ENCODE measurements around the gene PTPRN2. TPM values are rescaled to one million over a fixed set of nuclear protein-coding genes. Genes with fewer than 3 reads are reported as not detected.

The PTPRN2 gene
- total RNA-seq, 1 experiment from 2014 or later: 1.1 TPM

GRCh38 chr7:158246272-158246959, 341.2 kb downstream of the PTPRN2 start:
- Histone ChIP-seq H3K27ac (ENCODE audit: low read length) (no peak overlapping the region), H3K9me3 (ENCODE audit: control insufficient read depth, insufficient read depth, low read depth, low read length) (no peaks in the 10 kb centered on the region), H3K27me3 (ENCODE audit: control insufficient read depth, insufficient read depth, low read length) (peaks cover 4% of the 10 kb centered on the region; the same call in 1 of the 2 replicates), H3K4me1 (ENCODE audit: control insufficient read depth, insufficient read depth, low read length) (no peaks in the 10 kb centered on the region), H3K36me3 (ENCODE audit: control insufficient read depth, insufficient read depth, low read length) (no peaks in the 10 kb centered on the region), H3K4me3 (ENCODE audit: low read depth in 2 of 2, low read length in 2 of 2) (no peak overlapping the region)
- ChIA-PET POLR2A (no interaction called here), CTCF (no interaction called here)
- DNase-seq (ENCODE audit: low read depth, low spot score) (no peak), ATAC-seq (no peak)
- TF ChIP-seq SIN3A (IDR thresholded peaks at IDR 0.05; ENCODE audit: borderline replicate concordance, insufficient read depth, low read depth, low read length) (no peak), POLR2AphosphoS5 (IDR thresholded peaks at IDR 0.05; ENCODE audit: low read depth, low read length) (no peak), TCF7L2 (IDR thresholded peaks at IDR 0.05; ENCODE audit: low read depth, low read length) (no peak), REST (IDR thresholded peaks at IDR 0.05; ENCODE audit: insufficient read depth in 1 of 2, low read depth in 2 of 2, low read length in 1 of 2) (no peak)
- TF ChIP-seq, protein P1, sequence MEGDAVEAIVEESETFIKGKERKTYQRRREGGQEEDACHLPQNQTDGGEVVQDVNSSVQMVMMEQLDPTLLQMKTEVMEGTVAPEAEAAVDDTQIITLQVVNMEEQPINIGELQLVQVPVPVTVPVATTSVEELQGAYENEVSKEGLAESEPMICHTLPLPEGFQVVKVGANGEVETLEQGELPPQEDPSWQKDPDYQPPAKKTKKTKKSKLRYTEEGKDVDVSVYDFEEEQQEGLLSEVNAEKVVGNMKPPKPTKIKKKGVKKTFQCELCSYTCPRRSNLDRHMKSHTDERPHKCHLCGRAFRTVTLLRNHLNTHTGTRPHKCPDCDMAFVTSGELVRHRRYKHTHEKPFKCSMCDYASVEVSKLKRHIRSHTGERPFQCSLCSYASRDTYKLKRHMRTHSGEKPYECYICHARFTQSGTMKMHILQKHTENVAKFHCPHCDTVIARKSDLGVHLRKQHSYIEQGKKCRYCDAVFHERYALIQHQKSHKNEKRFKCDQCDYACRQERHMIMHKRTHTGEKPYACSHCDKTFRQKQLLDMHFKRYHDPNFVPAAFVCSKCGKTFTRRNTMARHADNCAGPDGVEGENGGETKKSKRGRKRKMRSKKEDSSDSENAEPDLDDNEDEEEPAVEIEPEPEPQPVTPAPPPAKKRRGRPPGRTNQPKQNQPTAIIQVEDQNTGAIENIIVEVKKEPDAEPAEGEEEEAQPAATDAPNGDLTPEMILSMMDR (IDR thresholded peaks at IDR 0.05): no peak
- no TSS peak for BruUV-seq (replicated peaks)
- intact Hi-C loops (cut with micrococcal nuclease; ENCODE audit: unreplicated experiment) (no loop called here), in situ Hi-C loops (cut with HindIII; ENCODE audit: low pct_unique_long_range_greater_than_20kb, low sequenced_read_pairs) (no loop called here)

DNA sequence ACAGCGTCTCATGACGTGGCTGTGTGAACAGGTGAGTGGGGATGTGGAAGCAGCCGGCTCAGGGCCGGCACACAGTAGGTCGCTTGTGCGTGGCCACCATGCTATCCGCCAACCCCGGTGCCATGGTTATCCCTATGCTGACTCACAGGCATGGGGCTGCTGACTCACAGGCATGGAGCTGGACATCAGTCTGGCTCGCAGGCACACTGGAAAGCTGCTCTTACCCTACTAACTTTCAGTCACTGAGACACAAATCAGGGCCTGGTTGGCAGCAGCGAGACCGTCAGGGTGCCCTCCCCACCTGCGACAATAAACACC, 341.9 kb downstream of the PTPRN2 start:
- TF ChIP-seq, protein P1 (IDR thresholded peaks at IDR 0.05): no peak
- TF ChIP-seq TCF7L2 (IDR thresholded peaks at IDR 0.05; ENCODE audit: low read depth, low read length) (no peak), REST (IDR thresholded peaks at IDR 0.05; ENCODE audit: insufficient read depth in 1 of 2, low read depth in 2 of 2, low read length in 1 of 2) (no peak), POLR2AphosphoS5 (IDR thresholded peaks at IDR 0.05; ENCODE audit: low read depth, low read length) (no peak), SIN3A (IDR thresholded peaks at IDR 0.05; ENCODE audit: borderline replicate concordance, insufficient read depth, low read depth, low read length) (no peak)
- Histone ChIP-seq H3K4me1 (ENCODE audit: control insufficient read depth, insufficient read depth, low read length) (no peaks in the 10 kb centered on the region), H3K27ac (ENCODE audit: low read length) (no peak overlapping the region), H3K9me3 (ENCODE audit: control insufficient read depth, insufficient read depth, low read depth, low read length) (no peaks in the 10 kb centered on the region), H3K27me3 (ENCODE audit: control insufficient read depth, insufficient read depth, low read length) (peaks cover 4% of the 10 kb centered on the region; the same call in 1 of the 2 replicates), H3K36me3 (ENCODE audit: control insufficient read depth, insufficient read depth, low read length) (no peaks in the 10 kb centered on the region), H3K4me3 (ENCODE audit: low read depth in 2 of 2, low read length in 2 of 2) (no peak overlapping the region)
- in situ Hi-C loops (cut with HindIII; ENCODE audit: low pct_unique_long_range_greater_than_20kb, low sequenced_read_pairs): no loop called here
- DNase-seq (ENCODE audit: low read depth, low spot score) (no peak), ATAC-seq (no peak)
- POLR2A ChIA-PET: no interaction called here
- intact Hi-C loops (cut with micrococcal nuclease; ENCODE audit: unreplicated experiment): no loop called here
- BruUV-seq (replicated peaks): no TSS peak
- CTCF ChIA-PET: no interaction called here
